AG04450 (cell line): ENCODE measurements around the gene ADCY3. TPM values are rescaled to one million over a fixed set of nuclear protein-coding genes. Genes with fewer than 3 reads are reported as not detected.

Source experiments
- CTCF ChIA-PET: fragments of 300-600, 350-600 bp; formaldehyde crosslinking; extraction: SDS; loops from one replicate; lab custom pipeline; 2022; ENCODE audit warnings: antibody characterized with exemption, inconsistent platforms; lab: Charles Lee
- POLR2A ChIA-PET: fragments of 350-600 bp; formaldehyde crosslinking; extraction: SDS; loops from one replicate; lab custom pipeline; 2021; ENCODE audit warnings: antibody characterized with exemption, inconsistent platforms; lab: Yijun Ruan, JAX
- DNase-seq: peaks from one replicate; pipeline ENCODE4 v3.0.0-alpha.2; 2011; ENCODE audit warnings: low read depth, low spot score
- H3K27ac ChIP-seq: one replicate; pipeline ENCODE4 v1.5.1; 2012; ENCODE audit warnings: low read depth, low read length, control low read depth
- H3K27me3 ChIP-seq: one replicate; pipeline ENCODE4 v1.6.0; 2012; ENCODE audit warnings: low read length; ENCODE audit not compliant: control insufficient read depth, insufficient read depth
- H3K4me3 ChIP-seq: 2 replicates; pipeline ENCODE4 v1.5.1; 2011; ENCODE audit warnings: mild to moderate bottlenecking, low read depth, low read length, control low read depth
- H3K9me3 ChIP-seq: 2 replicates; pipeline ENCODE4 v1.5.1; 2012; ENCODE audit warnings: low read length; ENCODE audit not compliant: control insufficient read depth, insufficient read depth
- polyA plus RNA-seq: library from polyadenylated mRNA; depleted of rRNA; stranded (reverse); fragments of >200 nt; gene quantifications from 2 replicates; pipeline ENCODE4 v1.2.3, GENCODE V29; 2011
- TF ChIP-seq, protein P1 (sequence below): IDR thresholded peaks from 2 replicates; pipeline ENCODE4 v1.5.1; 2011; ENCODE audit warnings: low read depth, low read length, control low read depth, inconsistent platforms

ADCY3 gene
- polyA plus RNA-seq, 1 experiment, result 29.6 TPM

- no peaks in the 10 kb centered on the region; the same call in 1 of the 2 replicates for H3K9me3 ChIP-seq
- H3K27me3 ChIP-seq, result no peaks in the 10 kb centered on the region
- ChIA-PET POLR2A (no interaction called here), CTCF (no interaction called here)
- no peak overlapping the region for H3K4me3 ChIP-seq
- no peak overlapping the region for H3K27ac ChIP-seq
- TF ChIP-seq, protein P1, sequence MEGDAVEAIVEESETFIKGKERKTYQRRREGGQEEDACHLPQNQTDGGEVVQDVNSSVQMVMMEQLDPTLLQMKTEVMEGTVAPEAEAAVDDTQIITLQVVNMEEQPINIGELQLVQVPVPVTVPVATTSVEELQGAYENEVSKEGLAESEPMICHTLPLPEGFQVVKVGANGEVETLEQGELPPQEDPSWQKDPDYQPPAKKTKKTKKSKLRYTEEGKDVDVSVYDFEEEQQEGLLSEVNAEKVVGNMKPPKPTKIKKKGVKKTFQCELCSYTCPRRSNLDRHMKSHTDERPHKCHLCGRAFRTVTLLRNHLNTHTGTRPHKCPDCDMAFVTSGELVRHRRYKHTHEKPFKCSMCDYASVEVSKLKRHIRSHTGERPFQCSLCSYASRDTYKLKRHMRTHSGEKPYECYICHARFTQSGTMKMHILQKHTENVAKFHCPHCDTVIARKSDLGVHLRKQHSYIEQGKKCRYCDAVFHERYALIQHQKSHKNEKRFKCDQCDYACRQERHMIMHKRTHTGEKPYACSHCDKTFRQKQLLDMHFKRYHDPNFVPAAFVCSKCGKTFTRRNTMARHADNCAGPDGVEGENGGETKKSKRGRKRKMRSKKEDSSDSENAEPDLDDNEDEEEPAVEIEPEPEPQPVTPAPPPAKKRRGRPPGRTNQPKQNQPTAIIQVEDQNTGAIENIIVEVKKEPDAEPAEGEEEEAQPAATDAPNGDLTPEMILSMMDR, result no peak
- no peak for DNase-seq
Observed at GRCh38 chr2:24842081-24843050, 77.7 kb downstream of the ADCY3 start.

- ChIA-PET CTCF (no interaction called here), POLR2A (no interaction called here)
- no peak for DNase-seq
- Histone ChIP-seq H3K4me3 (no peak overlapping the region), H3K27ac (no peak overlapping the region), H3K27me3 (no peaks in the 10 kb centered on the region), H3K9me3 (no peaks in the 10 kb centered on the region; the same call in 1 of the 2 replicates)
- TF ChIP-seq, protein P1, result no peak
Observed at GRCh38 chr2:24840962-24841945, 78.8 kb downstream of the ADCY3 start.

DNA sequence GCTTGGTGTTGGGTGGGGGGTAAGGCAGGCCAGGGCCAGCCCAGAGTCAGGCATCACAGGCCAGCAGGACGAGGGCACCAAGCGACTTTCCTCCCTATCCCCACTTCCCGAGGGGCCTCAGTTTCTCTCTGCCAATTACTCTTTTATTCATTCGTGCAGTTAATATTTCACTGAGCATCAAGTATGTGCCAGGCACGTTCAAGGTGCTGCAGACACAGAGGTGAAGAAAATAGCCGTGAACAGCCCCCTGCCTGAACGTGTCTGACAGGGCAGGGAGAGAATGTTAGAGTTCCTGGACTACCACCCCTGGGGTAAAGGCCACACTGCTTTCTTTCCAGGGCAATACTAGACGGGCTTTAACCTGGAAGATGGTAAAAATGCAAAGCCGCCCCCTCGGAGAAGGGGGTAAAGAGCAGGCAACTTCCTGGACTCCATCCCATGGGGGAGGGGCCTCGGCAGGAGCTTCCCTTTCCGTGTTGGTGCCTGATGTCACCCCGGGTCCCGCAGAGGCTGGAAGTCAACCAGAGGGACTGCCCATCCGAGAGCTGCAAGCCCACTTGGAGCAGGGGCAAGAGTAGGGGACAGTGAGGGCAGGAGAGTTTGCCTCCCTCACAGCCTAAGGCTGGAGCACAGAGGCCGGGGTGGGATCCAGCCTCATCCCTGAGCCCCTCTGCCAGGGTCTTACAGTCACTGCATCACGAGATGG lies 79.7 kb downstream of the ADCY3 start:
- CTCF ChIA-PET, result no interaction called here

DNA sequence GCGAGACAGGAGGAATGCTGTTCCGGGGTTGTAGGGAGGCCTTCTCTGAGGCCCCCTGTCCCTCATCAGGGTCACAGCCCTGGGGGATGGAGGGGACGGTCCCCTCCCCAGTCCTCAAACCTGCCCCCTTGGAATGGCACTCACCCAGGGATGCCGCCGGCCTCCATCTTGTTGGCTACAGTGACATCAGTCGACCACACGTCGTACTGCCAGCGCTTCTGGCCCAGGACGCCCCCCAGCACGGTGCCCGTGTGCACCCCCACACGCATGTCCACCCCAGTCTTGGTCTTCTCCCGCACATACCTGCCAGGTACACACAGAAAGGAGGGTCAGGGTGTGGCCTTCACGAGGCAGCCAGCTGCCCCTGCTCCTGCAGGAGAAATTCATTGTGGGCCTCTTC lies 80.3 kb downstream of the ADCY3 start:
- Histone ChIP-seq H3K27me3 (no peaks in the 10 kb centered on the region), H3K27ac (no peak overlapping the region), H3K9me3 (no peaks in the 10 kb centered on the region; the same call in 1 of the 2 replicates), H3K4me3 (no peak overlapping the region)
- TF ChIP-seq, protein P1, result no peak
- CTCF ChIA-PET, result no interaction called here
- POLR2A ChIA-PET, result no interaction called here
- DNase-seq, result no peak

More for the DNA sequence above, 79.7 kb downstream of the ADCY3 start:
- POLR2A ChIA-PET, result no interaction called here
- DNase-seq, result no peak
- Histone ChIP-seq H3K27ac (no peak overlapping the region), H3K4me3 (no peak overlapping the region), H3K9me3 (no peaks in the 10 kb centered on the region; the same call in 1 of the 2 replicates), H3K27me3 (no peaks in the 10 kb centered on the region)
- TF ChIP-seq, protein P1, result no peak
